Measurements from ENCODE around the gene TLR4. TPM values are rescaled to one million over a fixed set of nuclear protein-coding genes. Genes with fewer than 3 reads are reported as not detected.

Gene TLR4
- total and polyA plus RNA-seq, 7 donors: 1.5 to 8.3 (median 4.8) TPM

- Histone ChIP-seq H3K9me3 (no peaks in the 10 kb centered on the region), H3K4me1 (no peaks in the 10 kb centered on the region), H3K36me3 (ENCODE audit: insufficient read depth in 1 of 2, low read depth in 1 of 2) (no peaks in the 10 kb centered on the region), H3K4me3 (no peak overlapping the region), H3K27ac (no peak overlapping the region), H3K27me3 (ENCODE audit: insufficient read depth in 3 of 3, low read length in 2 of 3) (no peaks in the 10 kb centered on the region)
- intact Hi-C loops (cut with DNase I): no loop called here
- no peak for DNase-seq
- TF ChIP-seq, protein P1, sequence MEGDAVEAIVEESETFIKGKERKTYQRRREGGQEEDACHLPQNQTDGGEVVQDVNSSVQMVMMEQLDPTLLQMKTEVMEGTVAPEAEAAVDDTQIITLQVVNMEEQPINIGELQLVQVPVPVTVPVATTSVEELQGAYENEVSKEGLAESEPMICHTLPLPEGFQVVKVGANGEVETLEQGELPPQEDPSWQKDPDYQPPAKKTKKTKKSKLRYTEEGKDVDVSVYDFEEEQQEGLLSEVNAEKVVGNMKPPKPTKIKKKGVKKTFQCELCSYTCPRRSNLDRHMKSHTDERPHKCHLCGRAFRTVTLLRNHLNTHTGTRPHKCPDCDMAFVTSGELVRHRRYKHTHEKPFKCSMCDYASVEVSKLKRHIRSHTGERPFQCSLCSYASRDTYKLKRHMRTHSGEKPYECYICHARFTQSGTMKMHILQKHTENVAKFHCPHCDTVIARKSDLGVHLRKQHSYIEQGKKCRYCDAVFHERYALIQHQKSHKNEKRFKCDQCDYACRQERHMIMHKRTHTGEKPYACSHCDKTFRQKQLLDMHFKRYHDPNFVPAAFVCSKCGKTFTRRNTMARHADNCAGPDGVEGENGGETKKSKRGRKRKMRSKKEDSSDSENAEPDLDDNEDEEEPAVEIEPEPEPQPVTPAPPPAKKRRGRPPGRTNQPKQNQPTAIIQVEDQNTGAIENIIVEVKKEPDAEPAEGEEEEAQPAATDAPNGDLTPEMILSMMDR (IDR thresholded peaks at IDR 0.05): no peak
- no peak for ATAC-seq
- 64 to 100% (median 66%) methylated on average over 2 of the region's 2 CpGs for WGBS, 3 donors
Observed at GRCh38 chr9:117696154-117696553, 8.0 kb upstream of the TLR4 start.

DNA sequence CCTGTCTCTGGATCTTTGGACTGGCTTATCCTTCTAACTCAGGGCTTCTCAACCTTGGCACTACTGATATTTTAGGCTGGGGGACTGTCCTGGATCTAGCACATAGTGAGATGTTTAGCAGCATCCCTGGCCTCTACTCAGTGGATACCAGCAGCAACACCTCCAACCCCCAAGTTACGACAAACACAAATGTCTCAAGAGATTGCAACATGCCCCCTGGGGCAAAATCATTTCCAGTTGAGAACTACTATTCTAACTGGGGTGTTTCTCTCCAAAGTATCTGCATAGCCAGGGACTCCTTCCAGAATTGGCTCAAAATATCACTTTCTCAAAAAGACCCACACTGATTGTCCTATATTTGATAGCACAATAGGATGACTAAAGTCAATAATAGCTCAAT is 7.2 kb upstream of the TLR4 start:
- H3K9me3 ChIP-seq: no peaks in the 10 kb centered on the region
- TF ChIP-seq, protein P1 (IDR thresholded peaks at IDR 0.05): no peak
- 75 to 88% (median 82%) methylated on average over 1 of the region's 1 CpG for WGBS, 3 donors
- no peak overlapping the region for H3K4me3 ChIP-seq
- H3K36me3 ChIP-seq (ENCODE audit: insufficient read depth in 1 of 2, low read depth in 1 of 2): no peaks in the 10 kb centered on the region
- intact Hi-C loops (cut with DNase I): no loop called here
- ATAC-seq (no peak), DNase-seq (no peak)
- H3K27ac ChIP-seq: no peak overlapping the region
- no peaks in the 10 kb centered on the region for H3K27me3 ChIP-seq (ENCODE audit: insufficient read depth in 3 of 3, low read length in 2 of 3)
- H3K4me1 ChIP-seq: no peaks in the 10 kb centered on the region

- Histone ChIP-seq H3K27me3 (ENCODE audit: insufficient read depth in 3 of 3, low read length in 2 of 3) (no peaks in the 10 kb centered on the region), H3K4me3 (peak overlapping the region; percentile 58), H3K27ac (peak overlapping the region; percentile 61), H3K9me3 (no peaks in the 10 kb centered on the region), H3K36me3 (ENCODE audit: insufficient read depth in 1 of 2, low read depth in 1 of 2) (no peaks in the 10 kb centered on the region), H3K4me1 (no peaks in the 10 kb centered on the region)
- DNase-seq: no peak
- peak in 2 of 4 donors; percentile 21 to 39 for ATAC-seq
- WGBS, 3 donors: 68 to 87% (median 76%) methylated on average over 3 of the region's 3 CpGs
- intact Hi-C loops (cut with DNase I): no loop called here
- TF ChIP-seq, protein P1 (IDR thresholded peaks at IDR 0.05): no peak
Observed at GRCh38 chr9:117703537-117703936, 666 bp upstream of the TLR4 start.

GRCh38 chr9:117704597-117704996 is 394 bp downstream of the TLR4 start:
- WGBS, 3 donors: 63 to 71% (median 67%) methylated on average over 1 of the region's 1 CpG

More at GRCh38 chr9:117704597-117704996, 394 bp downstream of the TLR4 start:
- intact Hi-C loops (cut with DNase I): no loop called here
- DNase-seq (no peak), ATAC-seq (peak in 2 of 4 donors; percentile 11 to 21)
- no peaks in the 10 kb centered on the region for H3K27me3 ChIP-seq (ENCODE audit: insufficient read depth in 3 of 3, low read length in 2 of 3)
- peak overlapping the region; percentile 61 for H3K27ac ChIP-seq
- no peaks in the 10 kb centered on the region for H3K9me3 ChIP-seq
- peak overlapping the region; percentile 58 for H3K4me3 ChIP-seq
- TF ChIP-seq, protein P1 (IDR thresholded peaks at IDR 0.05): no peak
- H3K36me3 ChIP-seq (ENCODE audit: insufficient read depth in 1 of 2, low read depth in 1 of 2): peaks cover 0 to 5% of the 10 kb centered on the region in 2 donors
- H3K4me1 ChIP-seq: no peaks in the 10 kb centered on the region

Measured in psoas muscle (tissue), 8 donors.